OCI-LY7 (cell line): Measurements from ENCODE around the gene RPS6KA2. TPM values are rescaled to one million over a fixed set of nuclear protein-coding genes. Genes with fewer than 3 reads are reported as not detected.

Source experiments
- BruUV-seq: library from RNA; stranded (reverse); fragments of 400-500 nt; replicated peaks from 2 replicates; lab custom pipeline; 2021; lab: Mats Ljungman, UMichigan
- CTCF ChIA-PET: fragments of 300-600 bp; sonication (Branson Sonifier 250); formaldehyde crosslinking; loops from one replicate; lab custom pipeline; 2022; ENCODE audit warnings: antibody characterized with exemption; ENCODE audit not compliant: unreplicated experiment; lab: Charles Lee
- POLR2A ChIA-PET: fragments of 300-600 bp; sonication (Branson Sonifier 250); formaldehyde crosslinking; loops from one replicate; lab custom pipeline; 2022; ENCODE audit warnings: antibody characterized with exemption; lab: Charles Lee
- DNase-seq: peaks from one replicate; pipeline ENCODE4 v3.0.0-alpha.2; 2015; ENCODE audit warnings: low spot score
- H2AFZ ChIP-seq: fragments of 200-600 bp; sonication (generic), shearing (Covaris generic); 2 replicates; pipeline ENCODE4 v1.6.1; 2014; ENCODE audit warnings: mild to moderate bottlenecking, antibody characterized with exemption, low read length, moderate library complexity
- H3K27ac ChIP-seq: fragments of 200-600 bp; sonication (generic); 2 replicates; pipeline ENCODE4 v1.5.1; 2014; ENCODE audit warnings: mixed run types, low read depth, mild to moderate bottlenecking, moderate library complexity, low read length, inconsistent platforms; ENCODE audit not compliant: poor library complexity, severe bottlenecking
- H3K36me3 ChIP-seq: fragments of 200-600 bp; sonication (generic); 2 replicates; pipeline ENCODE4 v1.6.1; 2014; ENCODE audit warnings: mild to moderate bottlenecking, antibody characterized with exemption, low read length, moderate library complexity, mixed read lengths; ENCODE audit not compliant: insufficient read depth
- H3K4me1 ChIP-seq: fragments of 200-600 bp; sonication (generic); 2 replicates; pipeline ENCODE4 v1.5.1; 2014; ENCODE audit warnings: mild to moderate bottlenecking, low read length; ENCODE audit not compliant: insufficient read depth, poor library complexity, severe bottlenecking
- H3K4me2 ChIP-seq: fragments of 200-600 bp; sonication (generic); 2 replicates; pipeline ENCODE4 v1.6.1; 2014; ENCODE audit warnings: mild to moderate bottlenecking, low read length
- H3K4me3 ChIP-seq: fragments of 200-600 bp; sonication (generic); 2 replicates; pipeline ENCODE4 v1.5.1; 2014; ENCODE audit warnings: mild to moderate bottlenecking, low read depth, low read length; ENCODE audit not compliant: poor library complexity, severe bottlenecking
- H3K79me2 ChIP-seq: fragments of 200-600 bp; sonication (generic); 2 replicates; pipeline ENCODE4 v1.6.1; 2016; ENCODE audit warnings: low read depth, mild to moderate bottlenecking, low read length, moderate library complexity, mixed read lengths; ENCODE audit not compliant: insufficient read depth
- H3K9me2 ChIP-seq: fragments of 200-600 bp; sonication (generic); 2 replicates; pipeline ENCODE4 v1.6.1; 2016; ENCODE audit warnings: mild to moderate bottlenecking, low read length, mixed read lengths; ENCODE audit not compliant: insufficient read depth
- H3K9me3 ChIP-seq: fragments of 200-600 bp; sonication (generic); 2 replicates; pipeline ENCODE4 v1.6.1; 2014; ENCODE audit warnings: mild to moderate bottlenecking, mixed run types, low read length, mixed read lengths
- H4K20me1 ChIP-seq: fragments of 200-600 bp; sonication (generic); 2 replicates; pipeline ENCODE4 v1.6.1; 2014; ENCODE audit warnings: mild to moderate bottlenecking, antibody characterized with exemption, low read length, moderate library complexity, mixed read lengths; ENCODE audit not compliant: insufficient read depth
- EZH2phosphoT487 ChIP-seq: fragments of 200-600 bp; sonication (generic); IDR thresholded peaks from 2 replicates; pipeline ENCODE4 v1.6.1; 2018; ENCODE audit warnings: low read depth, borderline replicate concordance, mild to moderate bottlenecking, mixed run types, antibody characterized with exemption, low read length, moderate library complexity, mixed read lengths
- intact Hi-C: fragments of 100-400 bp; cut with micrococcal nuclease; formaldehyde crosslinking; loops from one replicate; pipeline ENCODE4 v1.10.0; 2022; ENCODE audit not compliant: unreplicated experiment
- total RNA-seq, 2 experiments: library from RNA; depleted of rRNA in 1 of 2; stranded (reverse); fragments of >200 nt in 1 of 2; shearing (Covaris generic) in 1 of 2; gene quantifications; 2 replicates each; pipeline ENCODE4 v1.2.3, GENCODE V29; 2014 to 2022
- TF ChIP-seq, protein P1 (sequence below): fragments of 200-600 bp; sonication (generic); conservative IDR thresholded peaks from 2 replicates; pipeline ENCODE4 v1.5.1; 2014; ENCODE audit warnings: mild to moderate bottlenecking, antibody characterized with exemption, low read length, moderate library complexity, mixed read lengths

Gene RPS6KA2
- total RNA-seq, 2 experiments from 2014 or later, result 0.69 to 1.9 TPM

DNA sequence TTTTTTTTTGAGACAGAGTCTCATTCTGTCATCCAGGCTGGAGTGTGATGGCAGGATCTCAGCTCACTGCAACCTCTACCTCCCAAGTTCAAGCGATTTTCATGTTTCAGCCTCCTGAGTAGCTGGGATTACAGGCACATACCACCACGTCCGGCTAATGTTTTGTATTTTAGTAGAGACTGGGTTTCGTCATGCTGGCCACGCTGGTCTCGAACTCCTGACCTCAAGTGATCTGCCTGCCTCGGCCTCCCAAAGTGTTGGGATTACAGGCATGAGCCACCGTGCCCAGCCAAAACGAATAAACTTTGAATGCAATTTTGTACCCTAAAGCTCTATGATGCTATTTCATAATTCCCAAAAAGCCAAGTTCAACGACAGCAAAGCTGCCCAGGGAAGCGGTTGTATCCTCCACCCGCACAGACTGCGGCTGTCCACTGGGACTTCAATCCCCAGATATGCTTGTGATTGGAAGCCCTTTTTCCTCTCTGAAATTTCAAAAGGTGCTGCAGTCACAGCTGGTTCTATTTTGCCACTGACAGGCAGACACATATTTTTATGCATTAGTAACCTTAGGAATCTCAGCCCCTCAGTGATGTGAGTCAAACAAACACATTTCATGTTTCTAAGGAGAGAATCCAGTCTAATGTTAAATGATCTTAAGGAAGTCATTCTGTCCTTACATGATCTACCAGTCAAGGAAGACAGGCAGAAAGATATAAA lies 31.8 kb downstream of the RPS6KA2 start:
- H3K4me2 ChIP-seq, result no peak overlapping the region
- no peaks in the 10 kb centered on the region for H3K79me2 ChIP-seq
- TF ChIP-seq, protein P1, sequence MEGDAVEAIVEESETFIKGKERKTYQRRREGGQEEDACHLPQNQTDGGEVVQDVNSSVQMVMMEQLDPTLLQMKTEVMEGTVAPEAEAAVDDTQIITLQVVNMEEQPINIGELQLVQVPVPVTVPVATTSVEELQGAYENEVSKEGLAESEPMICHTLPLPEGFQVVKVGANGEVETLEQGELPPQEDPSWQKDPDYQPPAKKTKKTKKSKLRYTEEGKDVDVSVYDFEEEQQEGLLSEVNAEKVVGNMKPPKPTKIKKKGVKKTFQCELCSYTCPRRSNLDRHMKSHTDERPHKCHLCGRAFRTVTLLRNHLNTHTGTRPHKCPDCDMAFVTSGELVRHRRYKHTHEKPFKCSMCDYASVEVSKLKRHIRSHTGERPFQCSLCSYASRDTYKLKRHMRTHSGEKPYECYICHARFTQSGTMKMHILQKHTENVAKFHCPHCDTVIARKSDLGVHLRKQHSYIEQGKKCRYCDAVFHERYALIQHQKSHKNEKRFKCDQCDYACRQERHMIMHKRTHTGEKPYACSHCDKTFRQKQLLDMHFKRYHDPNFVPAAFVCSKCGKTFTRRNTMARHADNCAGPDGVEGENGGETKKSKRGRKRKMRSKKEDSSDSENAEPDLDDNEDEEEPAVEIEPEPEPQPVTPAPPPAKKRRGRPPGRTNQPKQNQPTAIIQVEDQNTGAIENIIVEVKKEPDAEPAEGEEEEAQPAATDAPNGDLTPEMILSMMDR, result no peak
- no peak for TF ChIP-seq EZH2phosphoT487
- no peak overlapping the region for H2AFZ ChIP-seq
- no TSS peak for BruUV-seq
- no peaks in the 10 kb centered on the region for H3K36me3 ChIP-seq
- intact Hi-C loops, result no loop called here
- no peak for DNase-seq
- ChIA-PET POLR2A (interaction anchor here (0.6 kb wide), 1 partner anchor 20 kb away, joined by 3 read pairs; no protein-coding TSS in a partner anchor), CTCF (no interaction called here)
- no peaks in the 10 kb centered on the region for H4K20me1 ChIP-seq
- H3K27ac ChIP-seq, result no peak overlapping the region
- H3K9me2 ChIP-seq, result no peaks in the 10 kb centered on the region
- H3K4me3 ChIP-seq, result no peak overlapping the region
- no peaks in the 10 kb centered on the region for H3K4me1 ChIP-seq
- H3K9me3 ChIP-seq, result no peaks in the 10 kb centered on the region

DNA sequence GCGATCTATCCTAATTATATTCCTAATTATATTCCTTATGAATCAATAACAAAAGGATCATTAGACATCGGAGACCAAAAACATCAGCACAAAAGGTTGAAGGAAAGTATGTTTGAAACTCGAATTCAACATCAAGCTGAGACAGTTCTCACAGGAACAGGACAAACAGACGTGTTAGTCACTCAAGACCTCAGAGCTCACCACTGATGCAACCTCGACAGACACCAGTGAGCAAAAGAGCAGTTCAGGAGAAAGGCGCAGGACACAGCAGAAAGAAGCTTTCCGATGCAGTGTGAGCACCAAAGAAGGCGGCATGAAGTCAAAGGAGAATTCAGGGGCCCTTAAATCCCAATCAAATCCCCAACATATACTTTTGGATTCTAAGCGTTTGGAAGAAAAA lies 34.2 kb downstream of the RPS6KA2 start:
- no peaks in the 10 kb centered on the region for H4K20me1 ChIP-seq
- no peak for DNase-seq
- H3K4me2 ChIP-seq, result no peak overlapping the region
- no peak overlapping the region for H2AFZ ChIP-seq
- POLR2A ChIA-PET, result interaction anchor here (0.7 kb wide), 1 partner anchor 7 kb away, joined by 3 read pairs; no protein-coding TSS in a partner anchor
- CTCF ChIA-PET, result no interaction called here
- no peak overlapping the region for H3K27ac ChIP-seq
- intact Hi-C loops, result no loop called here
- no peaks in the 10 kb centered on the region for H3K79me2 ChIP-seq
- peaks cover 24% of the 10 kb centered on the region for H3K4me1 ChIP-seq
- H3K4me3 ChIP-seq, result no peak overlapping the region
- TF ChIP-seq EZH2phosphoT487, result no peak
- TF ChIP-seq, protein P1, result no peak
- no peaks in the 10 kb centered on the region for H3K9me3 ChIP-seq
- H3K36me3 ChIP-seq, result no peaks in the 10 kb centered on the region
- no peaks in the 10 kb centered on the region for H3K9me2 ChIP-seq
- no TSS peak for BruUV-seq

DNA sequence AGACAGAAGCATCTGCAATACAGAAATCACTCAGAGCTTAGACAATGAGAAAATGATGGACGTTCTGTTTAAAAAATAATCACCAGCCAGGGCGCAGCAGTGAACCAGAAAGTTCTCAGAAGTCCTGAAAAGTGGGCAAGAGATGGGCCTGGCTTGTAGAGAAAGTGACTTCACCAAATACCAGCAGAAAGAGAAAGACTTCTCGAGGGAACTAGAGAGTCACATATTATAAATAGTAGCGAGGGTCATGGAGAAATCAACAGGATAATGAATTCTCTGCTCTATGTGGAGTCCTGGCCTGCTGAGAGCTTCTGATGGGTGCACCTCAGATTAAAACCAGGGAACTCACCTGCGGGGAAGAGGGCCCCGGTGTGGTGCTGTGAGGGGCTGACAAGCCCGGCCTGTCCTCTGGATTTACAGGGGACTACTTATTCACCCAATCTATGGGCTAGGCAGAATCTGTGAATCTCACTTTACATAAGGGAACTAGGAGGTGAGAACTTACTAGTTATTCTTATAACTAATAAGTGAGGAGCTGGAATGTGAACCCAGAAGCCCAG lies 35.0 kb downstream of the RPS6KA2 start:
- Histone ChIP-seq H3K4me3 (no peak overlapping the region), H3K36me3 (no peaks in the 10 kb centered on the region), H3K9me3 (no peaks in the 10 kb centered on the region), H4K20me1 (no peaks in the 10 kb centered on the region), H3K79me2 (no peaks in the 10 kb centered on the region), H3K27ac (no peak overlapping the region), H3K9me2 (no peaks in the 10 kb centered on the region), H3K4me2 (no peak overlapping the region), H2AFZ (no peak overlapping the region), H3K4me1 (peaks cover 31% of the 10 kb centered on the region)
- intact Hi-C loops, result no loop called here
- no peak for DNase-seq
- POLR2A ChIA-PET, result no interaction called here
- TF ChIP-seq, protein P1, result no peak
- TF ChIP-seq EZH2phosphoT487, result no peak
- BruUV-seq, result no TSS peak
- CTCF ChIA-PET, result no interaction called here
